Measurements from ENCODE around the gene FBXW12. TPM values are rescaled to one million over a fixed set of nuclear protein-coding genes. Genes with fewer than 3 reads are reported as not detected.

FBXW12 gene
- total RNA-seq, 1 donor from 2014 or later = not detected

GRCh38 chr3:48420561-48420960 lies 48.5 kb downstream of the FBXW12 start:
- peaks cover 22% of the 10 kb centered on the region for H3K4me1 Mint-ChIP-seq (ENCODE audit: low read depth)
- no peaks in the 10 kb centered on the region for H3K9me3 Mint-ChIP-seq (ENCODE audit: low read depth)
- TF ChIP-seq CTCF (IDR thresholded peaks at IDR 0.05) = no peak
- H3K36me3 Mint-ChIP-seq (ENCODE audit: low read depth) = peaks cover 14% of the 10 kb centered on the region
- DNase-seq (ENCODE audit: low spot score) = no peak
- H3K27ac Mint-ChIP-seq (ENCODE audit: unreplicated experiment) = no peak overlapping the region
- H3K27me3 Mint-ChIP-seq (ENCODE audit: low read depth) = no peaks in the 10 kb centered on the region
- no peak overlapping the region for H3K4me3 Mint-ChIP-seq (ENCODE audit: unreplicated experiment)

- no peaks in the 10 kb centered on the region for H3K27me3 Mint-ChIP-seq (ENCODE audit: low read depth)
- H3K4me3 Mint-ChIP-seq (ENCODE audit: unreplicated experiment) = no peak overlapping the region
- H3K36me3 Mint-ChIP-seq (ENCODE audit: low read depth) = peaks cover 8% of the 10 kb centered on the region
- H3K27ac Mint-ChIP-seq (ENCODE audit: unreplicated experiment) = no peak overlapping the region
- no peak for DNase-seq (ENCODE audit: low spot score)
- H3K9me3 Mint-ChIP-seq (ENCODE audit: low read depth) = no peaks in the 10 kb centered on the region
- peaks cover 40% of the 10 kb centered on the region for H3K4me1 Mint-ChIP-seq (ENCODE audit: low read depth)
- no peak for TF ChIP-seq CTCF (IDR thresholded peaks at IDR 0.05)
Measured at GRCh38 chr3:48422272-48422671, 50.3 kb downstream of the FBXW12 start.

- no peaks in the 10 kb centered on the region for H3K27me3 Mint-ChIP-seq (ENCODE audit: low read depth)
- no peaks in the 10 kb centered on the region for H3K9me3 Mint-ChIP-seq (ENCODE audit: low read depth)
- H3K4me1 Mint-ChIP-seq (ENCODE audit: low read depth) = peaks cover 44% of the 10 kb centered on the region
- peaks cover 6% of the 10 kb centered on the region for H3K36me3 Mint-ChIP-seq (ENCODE audit: low read depth)
- peak overlapping the region; percentile 38 for H3K27ac Mint-ChIP-seq (ENCODE audit: unreplicated experiment)
- TF ChIP-seq CTCF (IDR thresholded peaks at IDR 0.05) = no peak
- no peak overlapping the region for H3K4me3 Mint-ChIP-seq (ENCODE audit: unreplicated experiment)
- no peak for DNase-seq (ENCODE audit: low spot score)
Measured at GRCh38 chr3:48422681-48423080, 50.7 kb downstream of the FBXW12 start.

GRCh38 chr3:48423241-48423882 lies 51.3 kb downstream of the FBXW12 start:
- Mint-ChIP-seq H3K4me1 (ENCODE audit: low read depth) (peaks cover 51% of the 10 kb centered on the region), H3K27me3 (ENCODE audit: low read depth) (no peaks in the 10 kb centered on the region), H3K4me3 (ENCODE audit: unreplicated experiment) (no peak overlapping the region), H3K27ac (ENCODE audit: unreplicated experiment) (peak overlapping the region; percentile 38), H3K36me3 (ENCODE audit: low read depth) (peaks cover 3% of the 10 kb centered on the region), H3K9me3 (ENCODE audit: low read depth) (no peaks in the 10 kb centered on the region)
- no peak for TF ChIP-seq CTCF (IDR thresholded peaks at IDR 0.05)
- DNase-seq (ENCODE audit: low spot score) = no peak

GRCh38 chr3:48423883-48424695 lies 52.1 kb downstream of the FBXW12 start:
- H3K36me3 Mint-ChIP-seq (ENCODE audit: low read depth) = peaks cover 3% of the 10 kb centered on the region
- peak; percentile 76 for DNase-seq (ENCODE audit: low spot score)
- H3K4me3 Mint-ChIP-seq (ENCODE audit: unreplicated experiment) = no peak overlapping the region
- no peaks in the 10 kb centered on the region for H3K9me3 Mint-ChIP-seq (ENCODE audit: low read depth)
- no peaks in the 10 kb centered on the region for H3K27me3 Mint-ChIP-seq (ENCODE audit: low read depth)
- H3K4me1 Mint-ChIP-seq (ENCODE audit: low read depth) = peaks cover 52% of the 10 kb centered on the region
- no peak overlapping the region for H3K27ac Mint-ChIP-seq (ENCODE audit: unreplicated experiment)
- no peak for TF ChIP-seq CTCF (IDR thresholded peaks at IDR 0.05)

All from chondrocyte (in vitro differentiated cells).